ENCODE measurements around the gene TSPAN9. TPM values are rescaled to one million over a fixed set of nuclear protein-coding genes. Genes with fewer than 3 reads are reported as not detected.

Gene TSPAN9
- total RNA-seq, 1 donor from 2014 or later = 109 TPM

DNA sequence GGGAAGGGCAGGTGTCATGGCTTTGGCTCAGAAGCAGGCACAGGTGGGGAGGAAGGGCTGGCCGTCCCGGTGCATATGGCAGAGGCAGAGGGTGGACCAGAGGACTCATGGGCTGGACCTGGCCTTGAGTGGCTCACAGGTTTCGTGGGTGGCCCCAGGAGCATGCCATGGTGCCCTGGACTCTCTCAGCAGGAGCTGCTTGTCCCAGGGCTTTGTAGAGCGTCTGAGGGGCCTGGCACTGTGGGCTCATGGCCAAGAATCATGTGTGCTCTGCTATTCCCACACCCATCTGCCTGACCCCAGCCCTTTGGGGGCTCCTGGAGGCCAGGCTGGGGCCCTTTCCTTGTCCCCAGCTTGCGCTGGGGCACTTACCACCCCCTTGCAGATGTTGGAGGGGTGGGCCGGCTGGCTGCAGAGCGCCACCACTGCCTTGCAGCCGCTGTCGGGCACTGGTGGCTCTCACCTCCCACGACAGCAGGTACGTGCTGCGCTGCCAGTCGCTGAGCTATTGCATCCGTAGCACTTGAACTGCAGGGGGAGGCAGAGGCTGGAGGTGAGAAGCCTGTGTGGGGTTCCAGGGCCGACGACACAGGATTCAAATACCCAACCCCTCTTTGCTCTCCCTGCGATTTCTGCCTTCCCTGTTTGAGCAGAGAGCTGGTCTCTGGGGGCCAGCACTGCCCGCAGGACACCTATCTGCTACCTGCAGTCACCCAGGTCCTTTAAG is 226.4 kb downstream of the TSPAN9 start:
- TF ChIP-seq, protein P1, sequence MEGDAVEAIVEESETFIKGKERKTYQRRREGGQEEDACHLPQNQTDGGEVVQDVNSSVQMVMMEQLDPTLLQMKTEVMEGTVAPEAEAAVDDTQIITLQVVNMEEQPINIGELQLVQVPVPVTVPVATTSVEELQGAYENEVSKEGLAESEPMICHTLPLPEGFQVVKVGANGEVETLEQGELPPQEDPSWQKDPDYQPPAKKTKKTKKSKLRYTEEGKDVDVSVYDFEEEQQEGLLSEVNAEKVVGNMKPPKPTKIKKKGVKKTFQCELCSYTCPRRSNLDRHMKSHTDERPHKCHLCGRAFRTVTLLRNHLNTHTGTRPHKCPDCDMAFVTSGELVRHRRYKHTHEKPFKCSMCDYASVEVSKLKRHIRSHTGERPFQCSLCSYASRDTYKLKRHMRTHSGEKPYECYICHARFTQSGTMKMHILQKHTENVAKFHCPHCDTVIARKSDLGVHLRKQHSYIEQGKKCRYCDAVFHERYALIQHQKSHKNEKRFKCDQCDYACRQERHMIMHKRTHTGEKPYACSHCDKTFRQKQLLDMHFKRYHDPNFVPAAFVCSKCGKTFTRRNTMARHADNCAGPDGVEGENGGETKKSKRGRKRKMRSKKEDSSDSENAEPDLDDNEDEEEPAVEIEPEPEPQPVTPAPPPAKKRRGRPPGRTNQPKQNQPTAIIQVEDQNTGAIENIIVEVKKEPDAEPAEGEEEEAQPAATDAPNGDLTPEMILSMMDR (IDR thresholded peaks at IDR 0.05) = no peak
- Histone ChIP-seq H3K9me3 (no peaks in the 10 kb centered on the region), H3K4me1 (peaks cover 0 to 9% of the 10 kb centered on the region in 2 donors), H3K4me3 (no peak overlapping the region), H3K27me3 (no peaks in the 10 kb centered on the region), H3K36me3 (no peaks in the 10 kb centered on the region), H3K27ac (no peak overlapping the region)
- intact Hi-C loops (cut with DNase I) = loop anchor here (5.0 kb wide), 1 partner anchor 969 kb away; the partner anchor contains the start of gene CCND2
- no peak for DNase-seq (ENCODE audit: low spot score in 2 of 2)

DNA sequence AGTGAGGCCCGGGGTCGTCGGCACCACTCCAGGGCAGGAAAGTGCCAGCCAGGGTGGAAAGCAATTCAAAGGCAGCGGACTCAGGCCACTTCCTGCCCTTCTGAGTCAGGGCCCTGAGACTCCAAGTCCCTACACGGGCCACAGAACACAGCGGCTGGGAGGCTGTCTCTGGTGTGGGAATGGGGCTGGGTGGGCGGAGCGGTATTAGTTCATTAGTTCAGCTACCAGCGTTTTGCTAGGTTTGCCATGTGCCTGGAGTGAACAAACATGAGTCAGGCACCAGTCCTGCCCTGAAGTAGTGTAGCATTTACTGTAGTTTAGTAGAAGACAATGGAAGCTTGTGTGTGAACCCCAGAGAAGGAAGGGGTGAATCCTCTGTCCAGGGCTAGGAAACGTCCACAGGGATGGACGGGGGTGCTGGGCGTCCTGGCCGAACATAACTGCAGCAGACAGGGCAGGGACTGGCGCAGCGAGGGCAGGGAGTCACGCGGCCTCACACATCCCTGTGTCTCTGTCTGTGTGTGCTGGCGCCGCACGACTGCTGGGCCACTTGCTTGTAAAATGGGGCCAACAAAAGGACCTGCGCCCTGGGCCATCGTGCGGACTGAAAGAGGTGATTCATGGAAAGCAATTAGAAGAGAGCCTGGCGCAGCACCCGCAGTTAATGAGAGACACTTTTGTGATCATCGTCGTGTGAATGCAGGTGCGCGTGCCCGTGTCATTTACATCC is 227.4 kb downstream of the TSPAN9 start:
- TF ChIP-seq, protein P1 (IDR thresholded peaks at IDR 0.05) = no peak
- no peaks in the 10 kb centered on the region for H3K9me3 ChIP-seq
- H3K4me3 ChIP-seq = no peak overlapping the region
- no peak for DNase-seq (ENCODE audit: low spot score in 2 of 2)
- H3K4me1 ChIP-seq = peaks cover 0 to 9% of the 10 kb centered on the region in 2 donors
- H3K27ac ChIP-seq = no peak overlapping the region
- intact Hi-C loops (cut with DNase I) = loop anchor here (5.0 kb wide), 1 partner anchor 968 kb away; the partner anchor contains the start of gene CCND2
- H3K27me3 ChIP-seq = no peaks in the 10 kb centered on the region
- no peaks in the 10 kb centered on the region for H3K36me3 ChIP-seq

DNA sequence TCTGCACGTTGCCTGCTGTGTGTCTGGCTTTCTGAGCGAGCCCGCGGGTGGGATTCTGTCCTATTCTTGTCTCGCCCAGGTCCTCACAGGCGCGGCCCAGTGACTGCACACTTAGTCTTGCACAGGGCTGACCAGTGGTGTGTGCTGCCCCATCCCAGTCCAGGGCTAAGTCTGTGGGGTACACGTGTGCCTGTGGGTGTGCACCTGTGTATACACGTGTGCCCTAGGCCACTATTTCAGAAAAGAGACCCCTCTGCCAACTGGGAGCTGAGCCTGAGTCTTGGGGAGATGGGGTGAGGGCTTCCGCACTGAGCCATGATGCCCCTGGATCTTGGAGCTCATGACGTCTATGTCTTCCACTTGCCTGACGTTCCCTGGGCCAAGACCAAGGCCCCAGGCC is 228.3 kb downstream of the TSPAN9 start:
- DNase-seq (ENCODE audit: low spot score in 2 of 2) = no peak
- H3K4me3 ChIP-seq = no peak overlapping the region
- H3K4me1 ChIP-seq = peaks cover 0 to 3% of the 10 kb centered on the region in 2 donors
- H3K36me3 ChIP-seq = no peaks in the 10 kb centered on the region
- TF ChIP-seq, protein P1 (IDR thresholded peaks at IDR 0.05) = no peak
- no peak overlapping the region for H3K27ac ChIP-seq
- intact Hi-C loops (cut with DNase I) = no loop called here
- no peaks in the 10 kb centered on the region for H3K9me3 ChIP-seq
- H3K27me3 ChIP-seq = no peaks in the 10 kb centered on the region

DNA sequence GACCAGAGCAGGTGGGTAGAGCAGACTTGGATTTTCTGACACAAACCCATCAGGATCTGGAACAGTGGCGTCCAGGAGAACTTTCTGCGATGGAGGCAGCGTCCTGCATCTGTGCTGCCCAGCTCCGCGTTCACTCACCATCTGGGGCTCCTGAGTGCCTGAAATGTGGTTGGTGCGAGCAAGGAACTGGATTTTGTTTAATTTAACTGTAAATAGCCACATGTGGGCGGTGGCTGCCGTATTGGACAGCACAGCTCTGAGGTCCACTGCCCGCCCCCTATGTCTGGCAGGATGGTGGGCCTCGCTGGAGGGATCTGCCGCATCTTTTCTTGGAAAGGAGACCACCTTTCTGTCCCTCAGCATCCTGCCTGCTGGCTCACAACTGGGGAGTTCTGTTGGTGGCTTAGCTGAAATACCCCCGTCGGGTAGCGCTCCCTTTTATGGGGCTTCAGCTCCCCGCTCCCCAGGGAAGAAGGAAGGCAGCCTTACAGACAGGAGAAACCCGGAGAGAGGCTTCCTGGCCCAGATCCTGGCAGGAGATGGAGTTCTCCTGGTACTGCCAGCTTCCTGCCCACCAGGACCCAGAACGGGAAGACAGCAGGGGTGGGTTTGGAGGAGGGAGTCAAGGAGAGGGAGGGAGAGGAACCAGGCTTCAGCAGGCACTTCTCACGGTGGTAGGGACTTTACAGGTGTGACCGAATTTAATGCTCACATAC is 228.9 kb downstream of the TSPAN9 start:
- Histone ChIP-seq H3K4me3 (no peak overlapping the region), H3K36me3 (no peaks in the 10 kb centered on the region), H3K4me1 (no peaks in the 10 kb centered on the region), H3K27ac (no peak overlapping the region), H3K27me3 (no peaks in the 10 kb centered on the region), H3K9me3 (no peaks in the 10 kb centered on the region)
- no peak for DNase-seq (ENCODE audit: low spot score in 2 of 2)
- TF ChIP-seq, protein P1 (IDR thresholded peaks at IDR 0.05) = no peak
- intact Hi-C loops (cut with DNase I) = no loop called here

DNA sequence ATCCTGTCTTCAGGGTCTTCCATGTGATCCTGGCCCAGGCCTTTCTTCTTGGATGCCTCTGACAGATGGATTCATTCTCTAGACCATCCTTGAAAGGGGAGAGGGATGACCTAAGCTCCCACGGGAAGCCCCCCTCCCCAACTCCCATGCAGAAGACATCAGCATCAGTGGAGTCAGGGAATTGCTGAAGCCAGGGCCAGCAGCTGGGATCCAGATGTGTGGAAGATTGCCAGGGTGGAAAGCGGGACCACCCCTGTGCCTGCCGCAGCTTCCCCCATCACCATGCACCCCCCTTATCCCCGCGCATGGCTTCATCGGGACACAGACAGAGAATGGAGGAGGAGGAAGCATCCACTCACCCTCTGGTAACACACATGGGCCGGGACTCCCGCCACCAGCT is 230.2 kb downstream of the TSPAN9 start:
- intact Hi-C loops (cut with DNase I) = no loop called here
- Histone ChIP-seq H3K36me3 (no peaks in the 10 kb centered on the region), H3K9me3 (no peaks in the 10 kb centered on the region), H3K4me3 (no peak overlapping the region), H3K4me1 (no peaks in the 10 kb centered on the region), H3K27ac (no peak overlapping the region), H3K27me3 (no peaks in the 10 kb centered on the region)
- DNase-seq (ENCODE audit: low spot score in 2 of 2) = no peak
- TF ChIP-seq, protein P1 (IDR thresholded peaks at IDR 0.05) = no peak

All from ascending aorta (tissue), 2 donors.